ENCODE data around the gene LMNTD2.

DNA sequence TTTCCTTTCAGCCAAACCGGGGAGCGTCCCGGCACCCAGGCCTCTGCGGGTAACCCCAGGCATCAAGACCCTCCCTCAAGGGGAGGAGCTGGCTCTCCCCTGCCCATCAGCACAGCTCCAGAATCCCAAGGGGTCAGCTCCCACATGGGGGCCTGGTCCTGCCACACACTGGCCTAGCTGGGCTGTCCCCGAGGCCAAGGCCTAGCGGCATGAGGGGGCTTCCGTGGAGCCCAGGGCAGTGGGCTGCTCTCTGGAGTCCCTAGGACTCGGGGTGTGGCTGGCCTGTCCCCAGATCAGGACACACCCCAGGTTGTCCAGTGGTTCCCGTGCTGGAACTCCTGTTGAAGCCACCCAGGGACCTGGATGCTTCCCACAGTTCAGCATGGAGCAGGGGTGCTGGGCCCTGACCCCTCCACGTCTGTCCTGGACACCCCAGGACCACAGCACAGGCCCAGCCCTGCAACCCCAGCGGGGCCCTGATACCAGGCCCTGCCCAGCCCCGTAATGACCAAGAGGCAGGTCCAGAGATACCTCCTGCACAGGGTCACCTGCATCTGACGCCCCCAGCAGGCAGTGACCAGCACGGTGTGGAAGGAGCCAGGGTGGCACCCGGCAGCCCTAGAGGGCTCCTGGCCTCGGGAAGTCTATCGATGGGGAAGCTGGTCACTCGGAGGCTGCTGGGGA lies 30.7 kb downstream of the LMNTD2 start:
- TF ChIP-seq, protein P1, sequence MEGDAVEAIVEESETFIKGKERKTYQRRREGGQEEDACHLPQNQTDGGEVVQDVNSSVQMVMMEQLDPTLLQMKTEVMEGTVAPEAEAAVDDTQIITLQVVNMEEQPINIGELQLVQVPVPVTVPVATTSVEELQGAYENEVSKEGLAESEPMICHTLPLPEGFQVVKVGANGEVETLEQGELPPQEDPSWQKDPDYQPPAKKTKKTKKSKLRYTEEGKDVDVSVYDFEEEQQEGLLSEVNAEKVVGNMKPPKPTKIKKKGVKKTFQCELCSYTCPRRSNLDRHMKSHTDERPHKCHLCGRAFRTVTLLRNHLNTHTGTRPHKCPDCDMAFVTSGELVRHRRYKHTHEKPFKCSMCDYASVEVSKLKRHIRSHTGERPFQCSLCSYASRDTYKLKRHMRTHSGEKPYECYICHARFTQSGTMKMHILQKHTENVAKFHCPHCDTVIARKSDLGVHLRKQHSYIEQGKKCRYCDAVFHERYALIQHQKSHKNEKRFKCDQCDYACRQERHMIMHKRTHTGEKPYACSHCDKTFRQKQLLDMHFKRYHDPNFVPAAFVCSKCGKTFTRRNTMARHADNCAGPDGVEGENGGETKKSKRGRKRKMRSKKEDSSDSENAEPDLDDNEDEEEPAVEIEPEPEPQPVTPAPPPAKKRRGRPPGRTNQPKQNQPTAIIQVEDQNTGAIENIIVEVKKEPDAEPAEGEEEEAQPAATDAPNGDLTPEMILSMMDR (IDR thresholded peaks at IDR 0.05; ENCODE audit: insufficient read depth, low read length), result no peak
- TF ChIP-seq, protein P2, sequence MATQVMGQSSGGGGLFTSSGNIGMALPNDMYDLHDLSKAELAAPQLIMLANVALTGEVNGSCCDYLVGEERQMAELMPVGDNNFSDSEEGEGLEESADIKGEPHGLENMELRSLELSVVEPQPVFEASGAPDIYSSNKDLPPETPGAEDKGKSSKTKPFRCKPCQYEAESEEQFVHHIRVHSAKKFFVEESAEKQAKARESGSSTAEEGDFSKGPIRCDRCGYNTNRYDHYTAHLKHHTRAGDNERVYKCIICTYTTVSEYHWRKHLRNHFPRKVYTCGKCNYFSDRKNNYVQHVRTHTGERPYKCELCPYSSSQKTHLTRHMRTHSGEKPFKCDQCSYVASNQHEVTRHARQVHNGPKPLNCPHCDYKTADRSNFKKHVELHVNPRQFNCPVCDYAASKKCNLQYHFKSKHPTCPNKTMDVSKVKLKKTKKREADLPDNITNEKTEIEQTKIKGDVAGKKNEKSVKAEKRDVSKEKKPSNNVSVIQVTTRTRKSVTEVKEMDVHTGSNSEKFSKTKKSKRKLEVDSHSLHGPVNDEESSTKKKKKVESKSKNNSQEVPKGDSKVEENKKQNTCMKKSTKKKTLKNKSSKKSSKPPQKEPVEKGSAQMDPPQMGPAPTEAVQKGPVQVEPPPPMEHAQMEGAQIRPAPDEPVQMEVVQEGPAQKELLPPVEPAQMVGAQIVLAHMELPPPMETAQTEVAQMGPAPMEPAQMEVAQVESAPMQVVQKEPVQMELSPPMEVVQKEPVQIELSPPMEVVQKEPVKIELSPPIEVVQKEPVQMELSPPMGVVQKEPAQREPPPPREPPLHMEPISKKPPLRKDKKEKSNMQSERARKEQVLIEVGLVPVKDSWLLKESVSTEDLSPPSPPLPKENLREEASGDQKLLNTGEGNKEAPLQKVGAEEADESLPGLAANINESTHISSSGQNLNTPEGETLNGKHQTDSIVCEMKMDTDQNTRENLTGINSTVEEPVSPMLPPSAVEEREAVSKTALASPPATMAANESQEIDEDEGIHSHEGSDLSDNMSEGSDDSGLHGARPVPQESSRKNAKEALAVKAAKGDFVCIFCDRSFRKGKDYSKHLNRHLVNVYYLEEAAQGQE (IDR thresholded peaks at IDR 0.05; ENCODE audit: insufficient replicate concordance, low read depth), result no peak
- TF ChIP-seq GABPA (IDR thresholded peaks at IDR 0.05; ENCODE audit: low read depth), result no peak
- no peak for TF ChIP-seq SPI1 (IDR thresholded peaks at IDR 0.05; ENCODE audit: borderline replicate concordance, low read depth)
- TF ChIP-seq POLR2AphosphoS5 (IDR thresholded peaks at IDR 0.05; ENCODE audit: low read depth), result no peak
